Measurements from ENCODE around the gene JPH3.

The JPH3 gene

GRCh38 chr16:87744750-87745514 is 142.6 kb downstream of the JPH3 start:
- no peak for DNase-seq

GRCh38 chr16:87746178-87746577 is 143.9 kb downstream of the JPH3 start:
- no peak for DNase-seq
